Amniotic stem cell (primary cell): ENCODE measurements around the gene LEPROT.

Source experiments
- DNase-seq: peaks from one replicate; lab custom pipeline; 2025; lab: John Stamatoyannopoulos, UW

Gene LEPROT

DNA sequence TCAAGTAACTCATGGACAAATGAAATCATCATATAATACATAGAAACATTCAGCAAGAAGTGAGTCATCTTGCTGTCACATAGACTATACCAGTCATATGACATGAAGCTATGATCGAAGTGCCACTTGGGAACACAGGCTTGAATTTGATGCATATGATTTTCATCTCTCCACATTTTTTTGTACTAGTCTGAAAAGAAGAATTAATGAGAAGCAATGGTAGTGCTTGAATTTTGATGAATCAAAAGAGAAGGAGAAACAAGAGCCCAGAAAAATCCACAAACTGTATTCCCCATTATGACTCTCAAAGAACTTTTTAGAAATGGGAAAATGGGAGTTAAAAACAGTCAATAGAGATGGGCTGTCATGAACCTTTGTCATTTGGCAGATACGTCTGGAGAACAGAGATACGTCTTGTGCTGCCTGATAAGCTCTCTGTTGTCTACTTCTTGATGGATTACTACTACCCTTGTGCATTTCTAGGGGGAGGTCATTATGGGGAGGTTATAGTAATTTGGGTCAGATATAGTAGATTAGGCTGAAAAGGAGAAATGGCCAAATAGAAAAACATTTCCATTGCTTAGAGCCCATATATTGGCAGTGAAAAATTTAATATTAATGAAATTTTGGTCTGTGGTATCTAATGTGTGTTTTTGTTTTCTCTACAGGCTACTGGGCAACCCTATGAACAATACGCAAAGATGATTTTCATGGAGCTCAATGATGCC, 8.0 kb upstream of the LEPROT start:
- DNase-seq = no peak

DNA sequence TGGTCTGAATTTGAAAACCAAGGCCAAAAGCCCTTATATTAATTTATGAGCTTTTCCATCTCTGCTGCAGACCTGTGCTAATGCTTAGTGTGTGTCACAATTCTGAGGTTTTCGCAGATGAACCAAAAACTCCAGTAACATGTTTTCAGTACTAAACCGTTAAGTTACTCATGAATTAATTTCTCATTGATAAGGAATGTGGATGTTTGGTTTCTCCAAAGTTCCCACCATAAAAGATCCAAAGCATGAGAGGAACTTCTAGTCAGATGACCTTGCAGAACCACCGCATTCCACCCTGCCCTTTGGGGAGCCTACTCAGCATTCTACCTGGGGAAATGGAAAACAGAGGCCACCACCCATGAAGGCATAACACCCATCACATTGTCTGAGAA, 7.5 kb upstream of the LEPROT start:
- no peak for DNase-seq

DNA sequence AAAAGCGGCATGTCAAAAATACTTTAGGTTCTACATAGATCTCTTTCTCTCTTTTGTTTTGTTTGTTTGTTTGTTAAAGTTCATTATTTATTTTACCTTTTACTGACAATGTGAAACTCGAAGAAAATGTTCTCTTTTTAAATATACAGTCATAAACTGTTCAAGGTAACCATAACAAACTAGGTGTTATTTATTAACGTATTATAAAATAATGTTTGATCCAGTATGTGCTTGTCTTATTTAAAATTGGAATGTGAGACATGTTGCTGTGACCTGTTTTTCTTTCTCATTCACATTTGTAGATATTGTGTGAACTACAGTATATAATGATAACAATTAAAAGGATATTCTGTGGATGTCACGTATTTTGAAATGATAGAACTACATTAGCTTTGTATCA, 5.9 kb upstream of the LEPROT start:
- no peak for DNase-seq

GRCh38 chr1:65416767-65417166, 3.7 kb upstream of the LEPROT start:
- no peak for DNase-seq

DNA sequence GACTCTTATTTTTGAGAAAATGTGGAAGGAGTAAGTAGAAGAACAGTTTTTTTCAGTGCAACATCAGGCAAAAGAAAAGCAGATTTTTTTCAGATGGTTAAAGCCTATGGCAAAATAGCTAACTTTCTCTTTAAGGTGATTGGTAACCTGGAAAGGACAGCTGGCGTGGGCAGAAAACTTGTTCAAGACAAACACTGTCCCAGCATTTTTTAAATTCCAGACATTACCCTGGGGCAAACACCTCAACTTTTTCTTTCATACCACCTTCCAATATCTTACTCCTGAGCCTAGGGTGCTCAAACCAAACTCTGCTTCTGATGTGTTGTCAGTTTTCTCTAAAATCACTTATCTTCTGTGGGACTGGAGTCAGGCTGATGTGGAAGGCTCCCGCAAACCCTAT, 2.7 kb upstream of the LEPROT start:
- DNase-seq = no peak

GRCh38 chr1:65418522-65419185, 1.8 kb upstream of the LEPROT start:
- no peak for DNase-seq

DNA sequence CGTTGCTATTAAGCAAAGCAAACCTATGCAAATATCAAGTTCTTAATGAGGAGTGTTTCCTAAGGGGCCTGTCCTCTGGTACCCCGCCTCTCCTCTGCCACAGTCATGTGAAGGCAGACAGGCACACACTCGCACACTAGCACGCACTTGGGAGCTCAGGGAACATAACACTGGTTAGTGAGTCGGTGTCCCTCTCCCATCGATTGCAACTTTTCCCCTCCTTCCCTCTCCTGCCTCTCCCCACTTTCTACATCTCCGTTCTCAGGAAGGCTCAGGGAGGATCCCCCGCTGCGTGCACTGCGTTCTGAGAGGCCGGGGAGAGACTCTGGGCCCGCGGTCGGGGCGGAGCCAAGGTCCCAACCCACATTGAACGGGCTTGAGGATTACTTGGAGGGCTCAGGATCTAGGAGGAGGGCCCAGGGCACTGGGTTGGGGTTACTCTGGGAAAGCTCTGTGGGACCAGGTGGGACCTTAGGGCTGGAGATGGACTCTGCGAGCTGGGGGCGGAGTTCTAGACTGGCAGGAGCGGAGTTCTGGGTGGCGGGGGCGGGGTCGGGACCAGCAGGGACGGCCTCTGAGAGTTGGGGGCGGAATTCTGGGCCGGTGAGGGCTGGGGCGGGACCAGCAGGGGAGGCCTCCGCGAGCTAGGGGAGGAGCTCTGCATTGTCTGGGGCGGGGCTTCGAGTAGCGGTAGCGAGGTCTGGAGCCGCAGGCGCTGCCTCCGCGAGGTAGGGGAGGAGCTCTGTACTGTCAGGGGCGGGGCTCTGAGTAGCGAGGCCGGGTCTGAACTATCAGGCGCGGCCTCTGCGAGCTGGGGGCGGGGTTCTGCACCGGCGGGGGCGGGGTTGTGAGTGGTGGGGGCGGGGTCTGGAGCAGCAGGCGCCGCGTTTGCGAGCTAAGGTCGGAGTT, 533 bp upstream of the LEPROT start:
- DNase-seq = peak; percentile 98

DNA sequence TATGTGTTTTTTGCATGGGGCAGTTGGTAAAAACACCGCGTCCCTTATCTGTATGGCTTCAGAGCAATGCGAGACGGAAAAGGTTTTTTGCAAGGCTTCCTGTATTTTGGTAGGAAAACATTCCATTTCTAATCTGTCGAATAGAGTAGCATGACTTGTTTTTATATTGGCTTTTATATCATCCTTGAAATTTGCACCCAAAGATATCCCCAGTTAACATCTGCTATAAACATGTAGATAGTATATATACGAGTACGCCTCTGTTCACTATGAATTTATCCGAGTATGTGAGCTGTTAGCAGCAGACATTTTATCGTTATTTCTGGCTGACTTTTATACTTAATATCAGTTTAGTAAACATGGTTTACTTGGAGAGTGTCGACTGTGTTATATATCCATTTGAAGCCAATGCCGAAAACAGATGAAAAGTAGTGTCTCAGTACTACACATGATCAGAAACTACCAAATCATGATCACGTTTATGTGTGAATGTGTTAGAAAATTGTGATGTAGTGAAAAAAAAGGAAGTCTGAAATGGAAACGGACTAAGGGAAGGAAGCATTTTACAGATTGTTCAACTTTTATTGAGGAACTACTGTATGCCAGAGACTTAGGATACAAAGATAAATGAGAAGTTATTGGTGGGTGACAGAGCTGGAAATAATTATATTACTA, 1.0 kb downstream of the LEPROT start:
- no peak for DNase-seq

- no peak for DNase-seq
These were observed 2.1 kb downstream of the LEPROT start for GRCh38 chr1:65422241-65423203.

- DNase-seq = peak; percentile 65
These were observed 3.6 kb downstream of the LEPROT start for GRCh38 chr1:65423884-65424572.

DNA sequence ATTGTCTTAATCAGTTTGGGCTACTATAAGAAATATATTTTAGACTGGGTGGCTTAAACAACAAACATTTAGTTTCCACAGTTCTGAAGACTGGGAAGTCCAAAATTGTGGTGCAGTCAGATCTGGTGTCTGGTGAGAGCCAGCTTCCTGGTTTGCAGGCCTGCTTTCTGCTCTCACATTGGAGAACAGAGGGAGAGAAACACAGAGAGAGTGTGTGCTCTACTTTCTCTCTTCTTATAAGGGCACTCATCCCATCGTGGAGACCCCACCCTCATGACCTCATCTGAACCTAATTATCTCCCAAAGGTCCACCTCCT, 4.1 kb downstream of the LEPROT start:
- DNase-seq = no peak

DNA sequence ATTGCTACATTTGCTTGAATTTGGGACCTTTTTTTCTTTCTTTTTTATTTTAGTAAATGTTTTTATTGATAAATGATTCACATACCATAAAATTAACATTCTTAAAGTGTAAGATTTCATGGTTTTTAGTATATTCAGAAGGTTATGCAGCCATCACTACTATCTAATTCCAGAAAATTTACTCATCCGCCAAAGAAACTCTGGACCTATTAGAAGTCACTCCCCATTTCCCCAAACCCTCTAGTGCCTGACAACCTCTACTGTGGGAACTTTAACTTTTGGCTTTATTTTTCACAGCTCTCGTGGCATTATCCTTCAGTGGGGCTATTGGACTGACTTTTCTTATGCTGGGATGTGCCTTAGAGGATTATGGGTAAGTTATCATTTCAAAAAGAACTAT, 4.5 kb downstream of the LEPROT start:
- no peak for DNase-seq

DNA sequence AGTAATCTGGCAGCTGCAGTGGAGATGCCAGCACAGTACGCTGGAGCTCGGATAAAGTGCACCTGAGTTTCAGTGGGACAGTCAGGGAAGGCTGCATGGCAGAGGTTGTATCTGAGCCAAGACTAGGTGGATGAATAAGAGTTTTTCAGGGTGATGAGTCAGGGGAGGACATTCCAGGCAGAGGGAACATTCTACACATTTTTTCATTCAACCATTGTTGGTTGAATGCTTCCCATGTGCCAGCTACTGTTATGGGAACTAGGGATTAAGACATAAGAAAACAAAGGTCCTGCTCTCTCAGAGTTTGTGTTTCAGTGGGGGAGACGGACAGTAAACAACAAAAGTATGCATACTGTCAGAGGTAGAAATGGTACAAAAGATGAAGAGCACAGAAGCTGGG, 5.2 kb downstream of the LEPROT start:
- no peak for DNase-seq

DNA sequence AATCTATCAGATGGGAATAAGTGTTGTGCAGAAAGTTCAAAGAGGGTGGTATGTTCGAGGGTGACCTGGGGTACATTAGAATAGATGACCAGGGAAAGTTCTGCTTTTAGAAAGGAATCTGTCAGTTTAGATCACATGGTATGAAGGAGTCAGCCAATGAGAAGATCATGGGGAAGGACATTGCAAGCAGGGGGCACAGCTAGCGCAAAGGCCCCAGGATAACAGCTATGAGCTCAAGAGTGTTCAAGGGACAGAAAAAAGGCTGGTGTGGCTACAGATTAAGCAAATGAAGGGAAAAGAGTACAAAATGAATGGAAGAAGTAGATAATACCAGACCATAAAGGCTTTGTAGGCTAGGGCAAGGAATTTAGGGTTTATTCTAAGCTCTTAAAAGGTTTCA, 8.6 kb downstream of the LEPROT start:
- DNase-seq = no peak

- DNase-seq = peak; percentile 27
These were observed 9.3 kb downstream of the LEPROT start for GRCh38 chr1:65429806-65430205.

GRCh38 chr1:65431111-65431705, 10.7 kb downstream of the LEPROT start:
- no peak for DNase-seq

DNA sequence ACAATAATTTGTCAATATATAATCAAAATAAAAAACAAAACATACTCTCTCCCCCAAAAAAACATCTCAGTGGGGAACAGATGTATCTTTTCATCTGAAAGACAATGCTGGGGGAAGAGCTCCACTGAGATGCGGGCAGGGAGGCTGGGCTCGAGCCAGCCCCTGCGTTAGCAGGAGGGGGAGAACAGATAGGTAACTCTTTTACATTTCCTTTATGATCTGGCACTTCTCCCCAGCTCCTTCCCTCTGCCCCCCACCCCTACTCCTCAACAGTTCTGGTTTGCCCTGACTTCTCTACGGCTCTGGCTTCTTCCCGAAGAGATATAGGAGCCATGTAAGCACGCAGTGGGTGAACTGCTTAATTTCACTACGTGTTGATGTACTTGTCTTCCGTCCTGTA, 12.4 kb downstream of the LEPROT start:
- DNase-seq = no peak

DNA sequence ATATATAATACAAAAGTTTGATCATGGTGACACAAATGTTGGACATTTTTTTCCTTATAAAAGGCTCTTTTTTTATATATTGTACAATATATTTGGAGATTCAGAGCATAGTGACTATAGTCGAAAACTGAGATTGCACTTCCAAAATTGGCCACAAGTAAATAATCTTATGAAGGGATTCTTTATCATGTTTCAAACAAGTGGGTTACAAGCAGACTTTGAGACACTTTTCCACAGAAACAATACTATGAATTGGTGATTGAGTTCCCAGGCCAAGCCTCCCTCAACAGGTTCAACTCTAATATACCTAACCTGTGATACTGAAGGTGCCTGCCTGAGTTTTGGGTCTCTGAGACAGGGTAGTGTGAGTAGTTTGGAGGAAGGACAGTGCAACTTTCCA, 13.8 kb downstream of the LEPROT start:
- no peak for DNase-seq

GRCh38 chr1:65434760-65435159, 14.3 kb downstream of the LEPROT start:
- no peak for DNase-seq

DNA sequence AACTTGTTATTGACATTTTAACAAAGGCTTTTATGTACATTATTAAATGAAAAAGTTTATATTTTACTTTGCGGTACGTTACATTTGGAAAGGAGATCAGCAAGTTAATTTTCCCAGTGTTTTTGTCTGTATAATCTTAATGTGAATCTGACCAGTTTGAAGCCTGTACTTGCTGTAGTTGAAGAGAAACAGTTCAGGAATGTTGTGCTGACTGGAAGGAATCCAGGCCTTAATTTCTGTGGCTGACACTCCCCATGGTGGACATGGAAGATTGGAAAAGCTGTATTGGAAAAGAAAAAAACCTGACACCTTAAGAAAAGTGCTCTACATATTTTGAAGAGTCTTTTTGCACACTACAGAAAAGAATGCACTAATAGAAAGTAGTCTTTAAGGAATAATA, 15.5 kb downstream of the LEPROT start:
- no peak for DNase-seq
